ENCODE data around the gene SCUBE1.

The SCUBE1 gene

DNA sequence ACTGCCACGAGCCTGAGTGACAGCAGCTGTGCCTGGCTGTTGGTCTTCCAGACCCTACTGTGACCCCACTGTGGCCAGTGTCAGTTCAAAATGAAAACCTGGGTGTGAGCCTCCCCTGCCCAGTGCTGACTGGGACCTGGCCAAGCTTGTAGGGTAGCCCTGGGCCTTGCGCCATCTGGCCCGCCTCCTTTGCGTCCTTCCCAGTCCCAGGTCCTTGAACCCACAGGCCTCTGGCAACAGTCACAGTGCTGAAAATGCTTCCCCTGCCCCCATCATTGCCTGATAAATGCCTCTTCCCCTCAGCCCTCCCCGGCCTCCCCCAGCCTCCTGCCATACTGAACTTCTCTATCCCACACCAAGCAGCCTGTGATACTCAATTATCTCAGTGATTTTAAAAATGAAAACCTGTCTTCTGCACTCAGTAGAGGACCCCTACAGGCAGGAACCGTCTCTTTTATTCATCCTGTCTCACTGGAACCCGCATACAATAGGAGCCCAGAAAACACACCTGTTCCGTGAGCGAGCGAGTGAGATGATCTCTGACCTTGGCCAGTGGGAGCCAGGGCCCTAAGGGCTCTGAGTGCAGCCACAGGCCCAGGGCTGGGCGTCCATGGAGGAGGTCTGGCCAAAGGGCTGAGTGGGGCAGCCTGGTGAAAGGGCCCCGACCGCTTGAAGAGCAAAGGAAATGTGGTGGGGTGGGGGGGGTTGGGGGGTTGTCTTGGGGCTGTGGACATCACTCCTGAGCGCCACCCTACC is 106.6 kb downstream of the SCUBE1 start:
- DNase-seq (ENCODE audit: low spot score): no peak

DNA sequence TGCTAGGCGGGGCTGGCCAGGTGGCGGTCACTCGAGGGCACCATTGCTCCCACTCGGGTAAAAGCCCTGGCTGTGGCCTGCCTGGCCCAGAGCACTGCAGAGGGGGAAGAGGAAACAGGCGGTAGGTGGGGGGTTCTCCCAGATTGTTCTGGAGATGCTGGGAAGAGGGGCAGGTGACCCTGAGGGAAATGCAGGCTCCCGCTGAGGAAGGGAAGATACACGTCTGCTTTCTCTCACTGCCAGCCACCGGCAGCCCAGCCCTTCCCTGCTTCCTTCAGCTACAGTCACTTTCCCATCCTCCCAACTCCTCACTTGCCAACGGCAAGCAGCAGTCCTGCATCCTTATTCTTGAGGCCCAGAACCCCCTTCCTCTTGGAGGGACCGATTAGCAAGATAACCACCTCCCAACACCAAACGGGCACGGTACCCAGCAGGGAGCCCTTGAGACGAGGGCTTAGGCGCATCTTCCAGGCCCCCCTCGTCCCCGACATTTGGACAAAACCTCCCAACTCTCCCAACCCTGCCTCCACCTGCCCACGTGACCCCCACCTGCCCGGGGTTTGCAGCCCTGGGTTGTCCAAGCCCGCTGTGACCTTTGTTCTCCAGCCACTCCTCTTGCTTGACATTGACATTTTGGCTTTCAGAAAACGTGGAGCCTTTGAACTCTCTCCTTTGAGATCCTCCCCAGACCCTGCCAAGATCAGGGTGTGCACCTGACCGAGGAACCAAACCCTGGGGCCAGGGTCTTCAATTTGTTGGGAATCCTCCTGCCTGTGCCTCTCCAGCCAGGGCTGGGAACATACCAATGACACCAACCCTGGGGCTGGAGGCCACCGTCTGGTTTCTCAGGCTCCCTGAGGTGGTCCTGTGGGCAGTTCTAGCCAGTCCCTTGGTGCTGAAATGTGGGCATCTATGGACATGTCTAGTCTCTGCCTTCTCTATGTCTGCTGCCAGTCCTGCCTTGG is 107.4 kb downstream of the SCUBE1 start:
- peak; percentile 34 for DNase-seq (ENCODE audit: low spot score)

DNA sequence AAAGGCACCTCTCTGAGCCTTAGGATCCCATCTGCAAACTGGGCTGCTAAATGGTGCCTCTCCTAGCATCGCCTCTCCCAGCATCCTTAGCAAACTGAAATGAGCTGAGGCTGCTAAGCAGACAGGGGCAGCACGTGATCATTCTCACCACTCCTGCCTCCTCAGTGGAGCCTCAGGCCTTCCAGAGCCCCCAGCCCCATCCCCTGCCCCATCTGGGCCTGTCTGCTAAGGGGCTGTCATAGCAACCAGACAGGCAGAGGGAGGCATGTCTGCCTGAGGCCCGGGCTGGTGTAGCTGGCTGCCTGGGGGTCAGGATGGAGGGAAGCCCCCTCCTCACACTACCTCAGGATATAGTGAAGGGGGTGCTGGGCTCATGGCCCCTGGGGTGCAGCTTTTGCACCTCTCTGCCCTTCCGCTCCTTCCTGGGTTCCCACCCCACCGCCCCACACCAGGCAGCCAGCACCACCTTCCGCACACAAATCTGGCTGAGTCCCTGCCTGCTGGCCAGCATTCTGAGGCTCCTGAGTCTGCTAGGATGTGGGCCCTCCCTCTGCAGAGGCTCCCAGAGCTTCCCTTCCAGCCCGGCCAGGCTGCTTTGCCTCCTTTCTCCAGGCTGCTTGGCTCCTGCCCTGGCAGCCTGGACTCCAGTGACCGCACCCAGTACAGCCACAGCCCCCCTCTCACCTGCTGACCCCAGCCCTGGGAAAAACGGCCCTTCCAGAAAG is 108.7 kb downstream of the SCUBE1 start:
- no peak for DNase-seq (ENCODE audit: low spot score)

- no peak for DNase-seq (ENCODE audit: low spot score)
Measured at GRCh38 chr22:43233529-43233928, 109.6 kb downstream of the SCUBE1 start.

DNA sequence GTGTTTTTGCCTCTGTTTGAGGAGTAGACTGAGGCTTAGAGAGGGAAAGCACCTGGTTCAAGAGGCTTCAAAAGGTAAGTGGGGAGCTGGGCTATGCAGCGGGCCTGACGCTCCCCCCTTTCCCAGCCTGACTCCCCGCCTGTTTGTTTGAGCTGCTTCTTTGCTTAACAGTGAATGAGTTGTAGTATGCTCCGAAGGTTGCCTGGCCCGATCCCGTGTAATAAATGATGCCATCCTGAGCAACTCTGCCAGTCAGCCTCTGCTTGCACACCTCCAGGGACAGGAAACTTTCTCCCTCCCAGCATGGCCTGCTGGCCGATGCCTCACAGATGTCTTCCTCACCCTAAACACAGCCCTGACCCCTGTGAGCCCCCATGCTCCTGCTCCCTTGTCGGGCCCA is 110.7 kb downstream of the SCUBE1 start:
- no peak for DNase-seq (ENCODE audit: low spot score)

- DNase-seq (ENCODE audit: low spot score): no peak
Measured at GRCh38 chr22:43231724-43232034, 111.5 kb downstream of the SCUBE1 start.

DNA sequence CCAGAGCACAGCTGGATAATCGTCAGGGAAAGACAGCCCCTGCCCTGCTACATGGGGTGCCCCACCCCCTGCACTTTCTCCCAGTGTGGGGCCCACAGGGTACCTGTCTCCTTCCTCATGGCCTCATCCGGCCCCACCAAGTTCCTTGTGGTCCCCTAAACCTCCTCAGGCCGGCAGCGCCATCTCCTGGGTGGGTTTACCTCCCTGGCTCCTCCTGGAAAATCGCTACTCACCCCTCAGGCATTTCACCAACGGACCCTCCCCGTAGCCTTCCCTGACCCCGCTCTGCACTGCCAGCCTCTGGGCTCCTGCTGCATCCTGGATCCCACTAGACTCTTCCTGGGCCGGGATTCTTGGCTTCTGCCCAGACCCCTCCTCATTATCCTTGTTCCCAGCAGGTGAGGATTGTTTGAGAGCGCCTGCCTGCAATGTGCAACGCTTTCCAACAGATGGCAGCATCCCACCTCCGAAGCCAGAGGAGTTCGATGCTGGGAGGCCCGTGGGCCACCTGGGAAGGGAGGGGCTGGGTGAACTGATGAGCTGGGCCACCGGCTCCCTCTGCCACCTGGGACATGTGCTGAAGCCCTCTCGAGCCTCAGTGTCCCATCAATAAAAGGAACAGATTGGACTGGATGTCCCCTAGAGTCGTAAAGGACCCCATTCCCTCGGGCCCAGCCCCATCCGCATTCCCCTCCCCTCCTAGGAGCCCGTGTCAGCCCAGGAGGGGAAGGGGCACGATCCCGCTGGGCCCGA is 112.0 kb downstream of the SCUBE1 start:
- DNase-seq (ENCODE audit: low spot score): peak; percentile 95

DNA sequence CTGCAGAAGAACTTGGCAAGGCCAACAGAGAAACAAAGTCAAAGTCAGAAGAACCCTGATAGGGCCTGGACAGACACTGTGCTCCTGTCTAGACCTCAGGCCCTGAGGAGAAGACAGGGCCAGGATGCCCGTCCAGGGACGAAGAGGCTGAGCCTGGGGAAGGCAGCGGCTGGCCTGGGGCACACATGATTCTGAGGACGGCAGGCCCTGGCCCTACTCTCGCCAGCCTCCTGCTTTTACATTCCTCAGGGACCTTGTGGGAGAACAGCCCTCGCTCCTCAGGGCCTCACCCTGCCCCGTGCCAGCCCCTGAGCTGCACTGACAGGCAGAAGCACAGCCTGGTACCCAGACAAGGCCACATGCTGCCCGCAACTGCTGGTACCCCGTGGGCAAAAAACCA is 112.6 kb downstream of the SCUBE1 start:
- no peak for DNase-seq (ENCODE audit: low spot score)

- no peak for DNase-seq (ENCODE audit: low spot score)
Measured at GRCh38 chr22:43228863-43229262, 114.3 kb downstream of the SCUBE1 start.

DNA sequence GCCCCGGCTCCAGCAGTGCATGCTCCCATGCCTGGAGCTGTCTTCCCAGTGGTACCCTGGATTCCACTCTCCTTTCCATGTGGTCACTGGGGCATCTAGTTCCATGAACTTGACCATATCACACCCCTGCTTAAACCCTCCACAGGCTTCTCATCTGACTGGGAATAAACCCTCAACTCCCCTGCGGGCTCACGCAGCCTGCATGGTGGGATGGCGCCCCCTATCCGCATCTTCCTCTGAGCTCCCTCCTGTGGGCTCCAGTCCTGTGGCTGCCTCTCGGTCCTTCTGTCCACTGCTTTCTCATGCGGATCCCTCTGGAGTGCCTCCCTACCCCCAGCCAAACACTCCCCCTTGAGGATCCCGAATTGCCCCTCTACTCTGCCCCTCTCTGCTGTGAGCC is 114.8 kb downstream of the SCUBE1 start:
- DNase-seq (ENCODE audit: low spot score): peak; percentile 97

- DNase-seq (ENCODE audit: low spot score): no peak
Measured at GRCh38 chr22:43227239-43227630, 115.9 kb downstream of the SCUBE1 start.

DNA sequence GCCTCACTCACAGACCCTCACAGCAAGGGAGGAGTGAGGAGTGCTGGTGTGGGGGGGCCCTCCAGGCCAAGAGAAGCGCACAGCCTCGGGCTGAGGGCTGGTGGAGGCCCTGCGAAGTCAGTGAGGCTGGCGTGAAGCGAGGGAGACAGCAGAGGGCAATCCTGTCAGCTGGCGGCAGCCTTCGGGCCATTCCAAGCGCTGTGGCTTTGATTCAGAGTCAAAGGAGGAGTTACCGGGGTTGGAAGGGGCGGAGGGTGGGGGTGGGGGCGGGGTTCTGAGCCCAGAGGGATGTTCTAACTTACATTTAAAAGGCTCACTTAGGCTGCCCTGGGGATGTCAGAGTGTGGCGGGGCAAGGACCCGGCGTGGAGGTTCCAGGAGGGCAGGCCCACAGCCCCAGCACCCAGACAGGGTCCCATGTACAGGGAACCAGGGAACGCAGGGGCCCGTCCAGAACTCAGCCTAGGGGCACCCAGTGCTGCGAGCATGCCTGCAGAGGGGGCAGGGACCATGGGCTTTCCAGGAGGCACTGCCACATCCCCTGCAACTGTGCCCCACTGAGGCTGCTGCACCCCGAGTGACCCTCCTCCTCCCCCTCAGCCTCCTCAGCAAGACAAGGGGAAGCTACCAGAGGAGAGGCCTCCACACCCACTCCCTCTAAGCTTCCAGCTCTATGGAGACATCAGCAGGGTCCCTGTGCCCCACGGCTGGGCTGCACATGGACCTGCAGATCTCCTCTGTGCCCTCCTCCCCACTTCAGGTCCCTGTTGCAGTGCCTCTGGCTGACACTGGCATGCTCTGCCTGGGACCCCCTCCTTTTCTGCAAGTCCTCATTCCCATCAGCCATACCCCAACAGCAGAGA is 116.6 kb downstream of the SCUBE1 start:
- DNase-seq (ENCODE audit: low spot score): no peak

DNA sequence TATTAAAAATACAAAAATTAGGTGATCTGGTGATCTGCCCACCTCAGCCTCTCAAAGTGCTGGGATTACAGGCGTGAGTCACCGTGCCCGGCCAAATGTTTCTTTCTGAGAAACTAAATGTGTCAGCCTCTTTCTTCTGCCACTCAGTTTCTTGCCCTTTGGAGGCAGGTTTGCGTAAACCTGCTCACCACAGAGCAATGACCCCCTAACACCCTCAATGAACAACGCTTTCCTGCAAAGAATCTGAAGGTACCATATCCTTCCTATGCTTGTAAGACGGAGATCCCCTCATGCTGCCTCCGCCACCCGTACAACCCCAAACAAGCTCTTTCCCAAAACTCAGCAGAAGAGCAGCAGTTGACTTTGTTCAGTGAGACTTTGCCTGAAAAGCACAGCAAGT is 117.6 kb downstream of the SCUBE1 start:
- no peak for DNase-seq (ENCODE audit: low spot score)

GRCh38 chr22:43222987-43223386 is 120.2 kb downstream of the SCUBE1 start:
- no peak for DNase-seq (ENCODE audit: low spot score)

DNA sequence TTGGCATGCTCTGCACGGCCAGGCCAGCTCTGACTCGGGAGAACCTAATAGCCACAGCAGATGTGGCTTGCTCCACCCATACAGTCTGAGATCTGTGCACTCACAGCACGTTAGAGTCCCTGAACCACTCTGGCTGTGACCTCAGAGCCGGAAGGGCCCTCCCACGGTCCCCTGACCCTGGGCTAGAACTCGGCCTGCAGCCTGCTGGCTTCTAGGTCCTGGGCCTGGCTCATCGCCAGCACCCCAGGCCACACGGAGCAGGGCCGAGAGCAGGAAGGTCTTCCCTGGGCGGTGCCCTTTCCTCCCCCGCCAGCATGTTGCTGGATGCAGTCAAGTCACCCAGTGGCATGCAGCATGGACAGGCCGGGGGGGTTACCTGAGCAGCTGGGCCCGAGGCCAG is 120.9 kb downstream of the SCUBE1 start:
- DNase-seq (ENCODE audit: low spot score): no peak

DNA sequence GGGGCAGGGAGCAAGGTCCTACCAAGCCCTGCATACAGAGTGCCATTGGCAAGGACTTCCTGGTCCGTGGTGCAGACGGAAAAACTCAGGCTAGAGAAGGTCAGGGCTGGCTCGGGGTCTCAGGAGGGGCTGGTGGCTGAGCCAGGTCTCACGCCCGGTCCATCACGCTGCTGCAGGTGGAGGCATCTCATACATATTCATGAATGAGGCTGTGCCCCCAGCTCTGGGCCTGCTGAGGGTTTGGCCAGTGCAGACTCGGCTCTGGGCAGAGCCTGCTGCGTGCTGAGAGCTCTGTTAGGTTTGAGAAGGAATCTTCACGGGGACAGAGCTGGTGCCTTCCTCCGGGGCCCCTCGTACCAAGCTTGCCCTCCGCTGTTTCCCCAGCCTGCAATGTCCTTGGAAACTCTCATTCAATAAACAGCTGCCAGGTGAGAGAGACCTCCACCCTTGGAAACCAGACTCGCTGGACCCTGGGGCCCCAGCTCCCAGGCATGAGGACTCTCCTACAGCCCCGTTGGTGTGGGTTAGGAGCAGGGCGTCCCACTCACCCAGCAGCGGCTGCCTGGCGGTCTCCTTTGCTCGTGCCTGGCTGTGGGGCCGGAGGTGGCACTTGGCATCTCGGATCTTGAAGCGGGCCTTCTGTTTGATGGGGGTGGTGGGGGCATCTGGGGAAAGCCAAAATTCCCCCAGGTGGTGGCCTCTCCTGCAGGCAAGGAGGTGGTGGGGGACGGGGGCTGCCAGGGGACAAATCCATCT is 122.4 kb downstream of the SCUBE1 start:
- DNase-seq (ENCODE audit: low spot score): no peak

GRCh38 chr22:43218786-43219185 is 124.4 kb downstream of the SCUBE1 start:
- DNase-seq (ENCODE audit: low spot score): no peak

DNA sequence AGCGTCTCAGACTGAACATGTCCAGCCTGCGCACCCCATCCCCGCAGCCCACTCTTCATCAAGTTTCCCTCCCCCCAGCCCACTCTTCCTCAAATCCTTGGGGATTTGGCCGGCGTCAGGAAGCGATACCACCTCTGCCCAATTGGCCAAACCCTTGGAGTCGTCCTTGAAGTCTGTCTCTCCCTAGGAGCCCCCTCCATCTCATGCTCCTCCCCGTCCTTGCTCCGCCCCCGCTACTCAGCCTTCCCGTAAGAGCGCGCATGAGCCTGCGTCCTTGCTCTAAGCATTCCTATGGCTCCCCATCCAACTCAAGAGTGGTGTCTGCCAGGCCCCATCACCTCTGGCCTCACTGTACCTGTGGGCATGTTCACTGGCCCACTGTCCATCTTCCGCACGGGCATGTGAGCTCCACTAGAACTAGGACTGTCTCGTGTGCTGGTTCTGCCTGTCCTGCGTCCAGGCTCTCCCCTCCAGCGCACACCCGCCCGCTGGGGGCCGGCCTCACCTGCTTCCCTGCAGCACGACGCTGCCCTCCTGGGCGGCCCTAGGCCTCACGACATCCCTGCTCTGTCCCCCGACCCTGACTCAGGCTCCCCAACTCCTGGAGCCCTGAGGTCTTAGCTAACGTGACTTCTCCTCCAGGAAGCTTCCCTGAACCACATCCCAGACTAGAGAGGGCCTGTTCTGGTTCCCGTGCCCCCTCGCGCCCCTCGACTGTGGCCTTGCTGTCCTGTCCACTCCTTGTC is 125.7 kb downstream of the SCUBE1 start:
- DNase-seq (ENCODE audit: low spot score): no peak

DNA sequence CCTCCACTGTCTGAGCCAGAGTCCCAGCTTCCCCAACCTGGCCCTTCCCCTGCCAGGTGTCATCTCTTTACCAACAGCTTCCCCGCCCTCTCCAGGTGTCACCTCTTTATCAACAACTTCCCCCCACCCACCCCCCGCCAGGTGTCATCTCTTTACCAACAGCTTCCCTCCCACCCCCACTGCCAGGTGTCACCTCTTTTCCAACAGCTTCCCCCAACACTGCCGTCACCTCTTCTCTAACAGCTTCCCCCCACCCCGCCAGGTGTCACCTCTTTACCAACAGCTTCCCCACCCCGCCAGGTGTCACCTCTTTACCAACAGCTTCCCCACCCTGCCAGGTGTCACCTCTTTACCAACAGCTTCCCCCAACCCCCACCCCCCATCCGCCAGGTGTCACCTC is 126.4 kb downstream of the SCUBE1 start:
- DNase-seq (ENCODE audit: low spot score): no peak

- no peak for DNase-seq (ENCODE audit: low spot score)
Measured at GRCh38 chr22:43213962-43214361, 129.2 kb downstream of the SCUBE1 start.
